Stimulated activated CD4-positive, alpha-beta T cell treated with anti-CD3 and anti-CD28 coated beads, TNF-alpha, amount 100 ng/mL, for 4 hours (primary cell): ENCODE measurements around the gene JADE2.
"Not testable (repeated sequence)": the region's sequence is repeated elsewhere in the genome, so short reads cannot be mapped to it uniquely, and the experiment has no call there.

Source experiments
- DNase-seq, 3 experiments: peaks; one replicate each; pipeline ENCODE4 v3.0.0-alpha.2; 2020; ENCODE audit warnings: low read depth in 3 of 3

Gene JADE2

GRCh38 chr5:134524826-134525682, at the start of gene JADE2:
TSS of gene JADE2 (plus strand) at chr5:134525670. CDS start at chr5:134535858, 10,188 bp downstream.
- DNase-seq: peak; percentile 61 to 66 (median 64)

- no peak for DNase-seq
Observed at GRCh38 chr5:134477462-134478245, 47.8 kb upstream of the JADE2 start.

GRCh38 chr5:134479839-134480238, 45.6 kb upstream of the JADE2 start:
- DNase-seq: no peak

GRCh38 chr5:134489227-134489944, 36.1 kb upstream of the JADE2 start:
- DNase-seq: no peak

- DNase-seq: no peak
Observed at GRCh38 chr5:134490255-134490924, 35.1 kb upstream of the JADE2 start.

GRCh38 chr5:134490925-134491271, 34.6 kb upstream of the JADE2 start:
- DNase-seq: no peak

GRCh38 chr5:134491841-134492442, 33.5 kb upstream of the JADE2 start:
- DNase-seq: no peak

GRCh38 chr5:134492568-134492967, 32.9 kb upstream of the JADE2 start:
- no peak for DNase-seq

GRCh38 chr5:134493461-134494055, 31.9 kb upstream of the JADE2 start:
- DNase-seq: no peak

GRCh38 chr5:134494780-134495179, 30.7 kb upstream of the JADE2 start:
- no peak for DNase-seq

GRCh38 chr5:134499905-134500304, 25.6 kb upstream of the JADE2 start:
- DNase-seq: not testable (repeated sequence)

GRCh38 chr5:134500699-134501430, 24.6 kb upstream of the JADE2 start:
- DNase-seq: no peak

- DNase-seq: no peak
Observed at GRCh38 chr5:134502259-134502658, 23.2 kb upstream of the JADE2 start.

- peak; percentile 29 to 45 (median 31) for DNase-seq
Observed at GRCh38 chr5:134503088-134503936, 22.2 kb upstream of the JADE2 start.

GRCh38 chr5:134503937-134504437, 21.5 kb upstream of the JADE2 start:
- DNase-seq: no peak

GRCh38 chr5:134504629-134505300, 20.7 kb upstream of the JADE2 start:
- no peak for DNase-seq

- no peak for DNase-seq
Observed at GRCh38 chr5:134506054-134507039, 19.1 kb upstream of the JADE2 start.
